ENCODE data around the gene PPM1L. TPM values are rescaled to one million over a fixed set of nuclear protein-coding genes. Genes with fewer than 3 reads are reported as not detected.

The PPM1L gene
- total and polyA plus RNA-seq, 2 donors = 20.2 to 24.2 TPM

- 88% methylated on average over 1 of the region's 1 CpG for WGBS
- Histone ChIP-seq H3K27ac (ENCODE audit: low read depth) (no peak overlapping the region), H3K4me3 (ENCODE audit: low read depth, low read length) (no peak overlapping the region), H3K4me1 (ENCODE audit: insufficient read depth) (no peaks in the 10 kb centered on the region), H3K36me3 (ENCODE audit: insufficient read depth) (no peaks in the 10 kb centered on the region)
- DNase-seq (ENCODE audit: extremely low spot score) = no peak
Observed at GRCh38 chr3:160748787-160749186, 7.2 kb upstream of the PPM1L start.

GRCh38 chr3:160753953-160754352, 2.1 kb upstream of the PPM1L start:
- Histone ChIP-seq H3K36me3 (ENCODE audit: insufficient read depth) (no peaks in the 10 kb centered on the region), H3K4me1 (ENCODE audit: insufficient read depth) (no peaks in the 10 kb centered on the region), H3K4me3 (ENCODE audit: low read depth, low read length) (peak overlapping the region; percentile 81), H3K27ac (ENCODE audit: low read depth) (no peak overlapping the region)
- 32% methylated on average over 2 of the region's 2 CpGs for WGBS
- no peak for DNase-seq (ENCODE audit: extremely low spot score)

GRCh38 chr3:160754371-160754854, 1.6 kb upstream of the PPM1L start:
- peak; percentile 43 for DNase-seq (ENCODE audit: extremely low spot score)

GRCh38 chr3:160754855-160755747, 930 bp upstream of the PPM1L start:
- H3K4me1 ChIP-seq (ENCODE audit: insufficient read depth) = no peaks in the 10 kb centered on the region
- DNase-seq (ENCODE audit: extremely low spot score) = peak; percentile 80
- under 1% methylated on average over 85 of the region's 85 CpGs for WGBS
- H3K36me3 ChIP-seq (ENCODE audit: insufficient read depth) = no peaks in the 10 kb centered on the region
- peak overlapping the region; percentile 90 for H3K27ac ChIP-seq (ENCODE audit: low read depth)
- H3K4me3 ChIP-seq (ENCODE audit: low read depth, low read length) = peak overlapping the region; percentile 81

More at GRCh38 chr3:160754371-160754854, 1.6 kb upstream of the PPM1L start:
- H3K27ac ChIP-seq (ENCODE audit: low read depth) = peak overlapping the region; percentile 27
- no peaks in the 10 kb centered on the region for H3K36me3 ChIP-seq (ENCODE audit: insufficient read depth)
- under 1% methylated on average over 27 of the region's 27 CpGs for WGBS
- peak overlapping the region; percentile 81 for H3K4me3 ChIP-seq (ENCODE audit: low read depth, low read length)
- H3K4me1 ChIP-seq (ENCODE audit: insufficient read depth) = no peaks in the 10 kb centered on the region

GRCh38 chr3:160757233-160758106, 1.4 kb downstream of the PPM1L start:
- H3K36me3 ChIP-seq (ENCODE audit: insufficient read depth) = no peaks in the 10 kb centered on the region
- peak overlapping the region; percentile 81 for H3K4me3 ChIP-seq (ENCODE audit: low read depth, low read length)
- H3K27ac ChIP-seq (ENCODE audit: low read depth) = no peak overlapping the region
- peaks cover 1% of the 10 kb centered on the region for H3K4me1 ChIP-seq (ENCODE audit: insufficient read depth)
- 32% methylated on average over 20 of the region's 20 CpGs for WGBS
- DNase-seq (ENCODE audit: extremely low spot score) = no peak

GRCh38 chr3:160758929-160759577, 3.0 kb downstream of the PPM1L start:
- no peaks in the 10 kb centered on the region for H3K36me3 ChIP-seq (ENCODE audit: insufficient read depth)
- no peak overlapping the region for H3K4me3 ChIP-seq (ENCODE audit: low read depth, low read length)
- H3K4me1 ChIP-seq (ENCODE audit: insufficient read depth) = peaks cover 1% of the 10 kb centered on the region
- no peak overlapping the region for H3K27ac ChIP-seq (ENCODE audit: low read depth)
- 70% methylated on average over 3 of the region's 3 CpGs for WGBS
- no peak for DNase-seq (ENCODE audit: extremely low spot score)

- Histone ChIP-seq H3K36me3 (ENCODE audit: insufficient read depth) (no peaks in the 10 kb centered on the region), H3K4me1 (ENCODE audit: insufficient read depth) (peaks cover 1% of the 10 kb centered on the region), H3K27ac (ENCODE audit: low read depth) (no peak overlapping the region), H3K4me3 (ENCODE audit: low read depth, low read length) (no peak overlapping the region)
- no peak for DNase-seq (ENCODE audit: extremely low spot score)
- 99% methylated on average over 1 of the region's 1 CpG for WGBS
Observed at GRCh38 chr3:160763073-160763472, 7.0 kb downstream of the PPM1L start.

GRCh38 chr3:160765211-160765610, 9.2 kb downstream of the PPM1L start:
- Histone ChIP-seq H3K36me3 (ENCODE audit: insufficient read depth) (no peaks in the 10 kb centered on the region), H3K4me1 (ENCODE audit: insufficient read depth) (peaks cover 1% of the 10 kb centered on the region), H3K4me3 (ENCODE audit: low read depth, low read length) (no peak overlapping the region), H3K27ac (ENCODE audit: low read depth) (no peak overlapping the region)
- no peak for DNase-seq (ENCODE audit: extremely low spot score)
- 30% methylated on average over 1 of the region's 1 CpG for WGBS

GRCh38 chr3:160768031-160768430, 12.0 kb downstream of the PPM1L start:
- no peaks in the 10 kb centered on the region for H3K36me3 ChIP-seq (ENCODE audit: insufficient read depth)
- no peak overlapping the region for H3K27ac ChIP-seq (ENCODE audit: low read depth)
- no peaks in the 10 kb centered on the region for H3K4me1 ChIP-seq (ENCODE audit: insufficient read depth)
- no peak for DNase-seq (ENCODE audit: extremely low spot score)
- no peak overlapping the region for H3K4me3 ChIP-seq (ENCODE audit: low read depth, low read length)

GRCh38 chr3:160768918-160769317, 12.9 kb downstream of the PPM1L start:
- DNase-seq (ENCODE audit: extremely low spot score) = no peak
- H3K4me1 ChIP-seq (ENCODE audit: insufficient read depth) = no peaks in the 10 kb centered on the region
- H3K27ac ChIP-seq (ENCODE audit: low read depth) = no peak overlapping the region
- 87% methylated on average over 2 of the region's 2 CpGs for WGBS
- H3K36me3 ChIP-seq (ENCODE audit: insufficient read depth) = no peaks in the 10 kb centered on the region
- H3K4me3 ChIP-seq (ENCODE audit: low read depth, low read length) = no peak overlapping the region

GRCh38 chr3:160771811-160772459, 15.9 kb downstream of the PPM1L start:
- Histone ChIP-seq H3K27ac (ENCODE audit: low read depth) (no peak overlapping the region), H3K36me3 (ENCODE audit: insufficient read depth) (no peaks in the 10 kb centered on the region)
- WGBS = 31% methylated on average over 1 of the region's 1 CpG

GRCh38 chr3:160773722-160774121, 17.7 kb downstream of the PPM1L start:
- Histone ChIP-seq H3K4me1 (ENCODE audit: insufficient read depth) (no peaks in the 10 kb centered on the region), H3K4me3 (ENCODE audit: low read depth, low read length) (no peak overlapping the region), H3K36me3 (ENCODE audit: insufficient read depth) (no peaks in the 10 kb centered on the region), H3K27ac (ENCODE audit: low read depth) (no peak overlapping the region)
- DNase-seq (ENCODE audit: extremely low spot score) = no peak

More at GRCh38 chr3:160771811-160772459, 15.9 kb downstream of the PPM1L start:
- Histone ChIP-seq H3K4me3 (ENCODE audit: low read depth, low read length) (no peak overlapping the region), H3K4me1 (ENCODE audit: insufficient read depth) (no peaks in the 10 kb centered on the region)
- no peak for DNase-seq (ENCODE audit: extremely low spot score)

- Histone ChIP-seq H3K36me3 (ENCODE audit: insufficient read depth) (no peaks in the 10 kb centered on the region), H3K4me1 (ENCODE audit: insufficient read depth) (no peaks in the 10 kb centered on the region), H3K27ac (ENCODE audit: low read depth) (no peak overlapping the region), H3K4me3 (ENCODE audit: low read depth, low read length) (no peak overlapping the region)
- 89% methylated on average over 3 of the region's 3 CpGs for WGBS
- no peak for DNase-seq (ENCODE audit: extremely low spot score)
Observed at GRCh38 chr3:160774172-160774571, 18.1 kb downstream of the PPM1L start.
